HPDE6-E6E7 (cell line): Measurements from ENCODE around the gene TCF23.
"Not testable (repeated sequence)": the region's sequence is repeated elsewhere in the genome, so short reads cannot be mapped to it uniquely, and the experiment has no call there.

Experiments
- DNase-seq: peaks from one replicate; pipeline ENCODE4 v3.0.0; 2011; ENCODE audit warnings: missing footprints; ENCODE audit errors: extremely low spot score

Gene TCF23

GRCh38 chr2:27154488-27154887 is 5.7 kb downstream of the TCF23 start:
- DNase-seq = no peak

- peak; percentile 57 for DNase-seq
Measured at GRCh38 chr2:27155069-27155520, 6.3 kb downstream of the TCF23 start.

- DNase-seq = no peak
Measured at GRCh38 chr2:27158468-27158867, 9.7 kb downstream of the TCF23 start.

GRCh38 chr2:27159271-27159670 is 10.5 kb downstream of the TCF23 start:
- DNase-seq = no peak

GRCh38 chr2:27160191-27160590 is 11.4 kb downstream of the TCF23 start:
- DNase-seq = no peak

GRCh38 chr2:27162151-27163121 is 13.6 kb downstream of the TCF23 start:
- DNase-seq = no peak

- no peak for DNase-seq
Measured at GRCh38 chr2:27164960-27165763, 16.4 kb downstream of the TCF23 start.

GRCh38 chr2:27170581-27171337 is 22.0 kb downstream of the TCF23 start:
- DNase-seq = no peak

GRCh38 chr2:27171351-27171848 is 22.6 kb downstream of the TCF23 start:
- no peak for DNase-seq

GRCh38 chr2:27174638-27175037 is 25.8 kb downstream of the TCF23 start:
- DNase-seq = no peak

- no peak for DNase-seq
Measured at GRCh38 chr2:27175330-27175729, 26.5 kb downstream of the TCF23 start.

- not testable (repeated sequence) for DNase-seq
Measured at GRCh38 chr2:27175781-27176180, 27.0 kb downstream of the TCF23 start.

- DNase-seq = no peak
Measured at GRCh38 chr2:27177441-27178351, 28.9 kb downstream of the TCF23 start.

GRCh38 chr2:27178469-27178868 is 29.7 kb downstream of the TCF23 start:
- DNase-seq = no peak

- DNase-seq = no peak
Measured at GRCh38 chr2:27179344-27180000, 30.7 kb downstream of the TCF23 start.

GRCh38 chr2:27182346-27182745 is 33.5 kb downstream of the TCF23 start:
- no peak for DNase-seq

GRCh38 chr2:27184115-27184514 is 35.3 kb downstream of the TCF23 start:
- no peak for DNase-seq

- DNase-seq = no peak
Measured at GRCh38 chr2:27185331-27186026, 36.7 kb downstream of the TCF23 start.

- no peak for DNase-seq
Measured at GRCh38 chr2:27186613-27187345, 38.0 kb downstream of the TCF23 start.
